IPS-15b (cell line): ENCODE measurements around the gene CD44.

Experiments
- H3K27me3 ChIP-seq: one replicate; pipeline ENCODE4 v1.6.1; 2013; ENCODE audit warnings: low read length; ENCODE audit not compliant: control insufficient read depth, insufficient read depth
- H3K36me3 ChIP-seq: one replicate; pipeline ENCODE4 v1.6.1; 2013; ENCODE audit warnings: low read length; ENCODE audit not compliant: control insufficient read depth, insufficient read depth
- H3K4me1 ChIP-seq: one replicate; pipeline ENCODE4 v1.6.1; 2013; ENCODE audit warnings: mild to moderate bottlenecking, low read length; ENCODE audit not compliant: control insufficient read depth, insufficient read depth
- H3K4me3 ChIP-seq: one replicate; pipeline ENCODE4 v1.5.1; 2013; ENCODE audit warnings: low read depth, low read length
- H3K9ac ChIP-seq: one replicate; pipeline ENCODE4 v1.6.1; 2013; ENCODE audit warnings: low read depth, mild to moderate bottlenecking, low read length
- H3K9me3 ChIP-seq: one replicate; pipeline ENCODE4 v1.6.1; 2013; ENCODE audit warnings: mild to moderate bottlenecking, low read length; ENCODE audit not compliant: control insufficient read depth, insufficient read depth

Gene CD44

DNA sequence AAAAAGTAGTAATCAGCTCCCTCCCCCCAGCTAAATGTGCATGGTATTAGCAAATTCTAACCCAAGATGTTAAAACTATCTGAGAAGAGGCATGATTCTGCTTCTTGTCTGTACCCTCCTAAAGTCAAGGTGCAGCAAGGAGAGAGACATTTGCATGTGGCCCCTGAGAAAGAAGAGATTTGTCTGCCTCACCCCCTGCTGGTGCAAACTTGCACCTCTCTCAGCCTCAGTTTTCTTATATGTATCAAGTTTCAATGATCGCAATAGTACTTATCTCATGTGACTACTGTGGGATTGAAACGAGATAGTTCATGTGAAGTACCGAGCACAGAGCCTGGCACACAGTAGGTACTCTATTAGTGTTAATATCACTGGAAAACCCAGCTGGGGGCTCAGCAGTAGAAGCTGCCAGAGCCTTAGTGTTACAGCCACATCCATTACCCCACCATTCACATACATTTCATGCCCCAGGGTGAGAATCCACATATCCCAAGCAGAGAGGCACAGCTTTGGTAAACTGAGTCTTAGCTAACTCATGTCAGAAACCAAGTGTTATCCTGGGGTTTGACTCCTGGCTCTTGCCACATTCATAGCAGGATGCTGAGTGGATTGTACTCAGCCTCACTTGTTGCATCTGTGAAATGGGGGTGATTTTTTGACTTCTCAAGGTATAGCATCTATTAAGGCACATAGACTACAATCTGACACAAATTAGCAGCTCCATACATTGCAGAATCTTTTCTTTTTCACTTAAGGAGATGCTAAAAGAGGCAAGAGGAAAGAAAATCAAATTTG is 24.9 kb downstream of the CD44 start:
- H3K4me1 ChIP-seq, result peaks cover 5% of the 10 kb centered on the region
- H3K9ac ChIP-seq, result no peak overlapping the region
- H3K4me3 ChIP-seq, result no peak overlapping the region
- H3K27me3 ChIP-seq, result no peaks in the 10 kb centered on the region
- H3K36me3 ChIP-seq, result no peaks in the 10 kb centered on the region
- no peaks in the 10 kb centered on the region for H3K9me3 ChIP-seq

DNA sequence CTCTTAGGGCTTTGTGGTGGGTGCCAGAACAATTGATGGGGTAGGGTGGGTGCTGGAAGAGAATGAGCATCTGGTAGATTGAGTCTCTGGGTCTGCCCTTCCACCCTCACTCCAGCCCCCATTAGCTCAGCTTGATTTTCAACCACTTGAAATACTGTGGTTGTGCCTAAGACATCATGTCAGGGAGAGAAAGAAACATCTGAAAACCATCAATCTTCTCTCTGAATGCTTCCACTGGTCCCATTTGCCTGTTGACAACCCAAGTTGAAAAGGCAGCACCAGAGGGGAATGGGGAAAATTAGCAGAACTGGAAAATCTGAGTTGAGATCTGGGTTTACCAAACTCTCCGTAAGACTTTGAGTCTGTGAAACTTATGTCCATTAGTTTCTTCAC is 26.1 kb downstream of the CD44 start:
- no peaks in the 10 kb centered on the region for H3K9me3 ChIP-seq
- no peak overlapping the region for H3K9ac ChIP-seq
- no peak overlapping the region for H3K4me3 ChIP-seq
- no peaks in the 10 kb centered on the region for H3K36me3 ChIP-seq
- no peaks in the 10 kb centered on the region for H3K27me3 ChIP-seq
- H3K4me1 ChIP-seq, result peaks cover 4% of the 10 kb centered on the region

DNA sequence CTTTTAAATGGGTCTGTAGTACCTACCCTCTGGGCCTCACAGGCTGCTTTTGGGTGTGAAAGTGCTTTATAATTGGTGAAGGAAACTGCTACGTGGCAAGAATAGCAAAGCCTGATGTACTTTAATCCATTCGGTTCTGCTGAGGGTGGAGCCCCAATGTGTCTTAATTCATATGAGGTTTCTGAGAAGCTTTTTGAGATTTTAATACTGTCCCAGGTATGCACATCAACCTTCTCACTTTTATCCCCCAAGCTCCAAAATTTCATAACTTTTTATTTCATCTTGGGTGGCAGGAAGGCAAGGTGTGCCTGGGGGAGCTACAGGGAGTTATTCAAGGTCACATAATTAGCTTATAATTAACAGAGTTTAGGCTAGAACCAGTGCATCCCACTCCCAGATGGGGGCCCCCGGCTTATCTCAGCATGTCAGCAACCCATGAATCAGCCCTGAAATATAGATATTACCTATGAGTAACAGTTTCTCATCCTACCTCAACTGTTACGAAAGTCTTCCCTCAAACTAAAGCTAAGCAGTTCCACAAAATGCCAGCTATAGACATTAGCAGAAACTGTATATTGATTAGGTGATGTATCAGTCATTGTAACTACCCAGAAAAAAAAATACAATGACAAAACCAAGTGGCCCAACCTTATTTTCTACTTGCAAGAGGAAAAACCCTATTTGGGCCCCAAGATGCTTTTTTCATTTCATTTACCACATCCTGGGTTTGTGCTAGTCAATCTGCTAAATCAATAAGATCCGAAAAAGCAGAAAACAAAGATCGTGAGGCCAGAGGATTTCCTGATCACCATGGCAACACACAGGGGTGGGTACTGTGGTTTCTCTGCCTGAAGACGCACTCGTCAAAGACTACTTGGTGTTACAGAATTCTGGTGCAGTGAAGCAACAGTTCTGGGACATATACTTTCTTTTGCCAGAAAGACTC is 26.7 kb downstream of the CD44 start:
- Histone ChIP-seq H3K4me1 (peaks cover 4% of the 10 kb centered on the region), H3K4me3 (no peak overlapping the region), H3K9me3 (no peaks in the 10 kb centered on the region), H3K9ac (no peak overlapping the region), H3K27me3 (no peaks in the 10 kb centered on the region), H3K36me3 (no peaks in the 10 kb centered on the region)

DNA sequence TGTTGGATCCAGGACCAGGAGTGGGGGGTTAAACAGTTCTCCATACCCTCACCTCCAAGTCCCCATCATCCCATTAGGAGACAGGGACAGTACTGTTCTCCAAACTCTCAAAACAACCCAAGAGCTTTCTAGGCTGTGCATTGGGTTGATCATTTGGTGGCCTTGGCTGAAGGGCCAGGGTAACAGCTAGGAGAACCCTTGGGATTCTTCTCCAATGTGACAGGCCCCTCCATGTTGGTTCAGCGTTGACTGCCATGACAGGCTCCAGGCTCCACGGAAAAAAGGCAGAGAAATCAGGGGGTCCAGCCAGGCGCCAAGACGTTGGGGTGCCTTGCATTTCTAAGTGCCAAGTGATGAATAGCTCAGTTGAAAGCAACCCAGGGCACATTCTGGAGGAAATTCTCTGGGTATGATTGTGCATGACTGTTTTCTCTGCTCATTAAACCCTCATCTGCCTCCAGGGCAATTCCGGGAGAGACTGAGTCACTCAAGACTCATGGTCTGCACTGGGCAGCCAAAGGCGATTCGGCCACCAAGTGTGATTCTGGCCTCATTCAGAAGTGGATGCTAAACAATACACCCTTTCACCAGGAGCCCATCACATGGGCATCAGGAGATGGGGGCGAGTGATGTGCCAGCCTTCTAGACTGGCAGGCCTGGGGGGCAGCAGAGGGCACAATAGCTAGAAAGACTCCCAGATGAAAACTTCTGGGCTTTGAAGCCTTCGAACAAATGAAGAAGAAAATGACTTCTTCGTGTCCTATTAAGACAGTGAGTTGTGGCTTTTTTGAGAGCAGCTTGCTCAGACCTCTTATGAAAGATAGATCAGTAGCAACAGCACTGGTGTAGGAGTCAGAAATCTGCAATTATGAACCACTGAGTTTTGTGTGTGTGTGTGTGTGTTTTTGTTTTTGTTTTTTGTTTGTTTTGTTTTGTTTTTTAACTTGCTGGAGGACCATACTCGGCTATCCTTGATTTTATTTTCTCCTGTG is 27.7 kb downstream of the CD44 start:
- no peaks in the 10 kb centered on the region for H3K27me3 ChIP-seq
- no peak overlapping the region for H3K4me3 ChIP-seq
- H3K9ac ChIP-seq, result no peak overlapping the region
- no peaks in the 10 kb centered on the region for H3K9me3 ChIP-seq
- H3K4me1 ChIP-seq, result peaks cover 4% of the 10 kb centered on the region
- no peaks in the 10 kb centered on the region for H3K36me3 ChIP-seq

DNA sequence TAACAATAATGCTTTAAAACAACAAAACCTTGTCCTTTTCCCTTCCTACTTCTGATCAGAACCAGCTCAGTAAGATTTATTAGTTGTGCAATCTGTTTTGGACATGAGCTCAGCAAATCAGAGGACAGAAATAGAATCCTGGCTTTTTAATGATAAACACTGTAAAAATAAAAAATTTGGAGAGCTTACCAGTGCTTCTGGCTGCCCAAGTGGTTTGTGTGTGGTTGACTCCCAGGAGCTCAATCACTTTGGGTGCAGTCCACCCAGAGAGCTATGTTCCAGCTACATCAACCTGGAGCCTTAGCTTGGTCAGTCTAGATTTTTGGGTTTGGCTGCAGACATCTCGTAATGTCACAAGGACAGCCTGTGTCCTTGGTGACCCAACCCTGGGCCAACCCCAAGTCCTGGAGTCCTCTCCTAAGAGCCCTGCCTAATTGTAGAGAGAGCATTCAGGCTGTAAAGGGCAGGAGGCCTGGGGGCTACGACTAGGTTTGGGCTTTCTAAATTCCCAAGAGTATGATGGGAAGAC is 28.5 kb downstream of the CD44 start:
- no peaks in the 10 kb centered on the region for H3K27me3 ChIP-seq
- H3K9me3 ChIP-seq, result no peaks in the 10 kb centered on the region
- H3K36me3 ChIP-seq, result no peaks in the 10 kb centered on the region
- H3K4me3 ChIP-seq, result no peak overlapping the region
- H3K4me1 ChIP-seq, result peaks cover 4% of the 10 kb centered on the region
- H3K9ac ChIP-seq, result no peak overlapping the region

DNA sequence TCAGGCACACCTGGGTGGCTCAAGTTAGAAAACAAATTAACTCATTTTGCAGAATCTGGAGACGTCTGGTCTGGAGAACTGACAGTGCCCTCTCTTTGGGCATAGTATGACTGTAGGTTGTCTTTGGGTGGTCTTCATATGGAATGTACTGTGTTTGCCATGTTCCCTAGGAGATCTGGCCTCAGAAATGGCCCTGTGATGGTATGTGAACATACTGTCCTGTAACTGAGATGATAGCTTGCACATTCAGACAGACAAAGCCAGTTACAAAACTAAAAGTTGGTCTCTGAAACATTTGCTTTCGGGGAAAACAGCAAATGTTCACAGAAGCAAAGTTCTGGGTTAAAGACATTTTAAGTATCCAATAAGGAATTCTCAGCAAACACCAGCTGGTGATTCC is 29.7 kb downstream of the CD44 start:
- H3K4me1 ChIP-seq, result peaks cover 8% of the 10 kb centered on the region
- no peaks in the 10 kb centered on the region for H3K36me3 ChIP-seq
- no peak overlapping the region for H3K4me3 ChIP-seq
- H3K9ac ChIP-seq, result no peak overlapping the region
- H3K27me3 ChIP-seq, result no peaks in the 10 kb centered on the region
- H3K9me3 ChIP-seq, result no peaks in the 10 kb centered on the region

DNA sequence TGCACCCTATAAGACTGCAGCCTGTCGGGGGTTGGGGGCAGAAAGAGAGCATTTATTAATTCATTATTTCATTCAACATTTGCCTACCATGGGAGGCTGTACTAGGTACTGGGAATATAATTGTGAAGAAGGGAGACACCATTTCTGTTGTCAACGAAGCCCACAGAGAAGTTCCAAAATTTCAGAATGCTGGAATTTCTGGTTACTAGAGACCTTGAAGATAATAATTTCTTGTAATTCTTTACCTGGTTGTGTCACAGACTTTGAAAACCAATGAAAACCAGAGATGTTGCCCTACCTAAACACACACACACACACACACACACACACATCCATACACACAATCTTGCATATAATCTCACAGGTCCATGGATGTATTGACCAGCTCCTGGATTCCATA is 30.1 kb downstream of the CD44 start:
- no peaks in the 10 kb centered on the region for H3K36me3 ChIP-seq
- H3K9ac ChIP-seq, result no peak overlapping the region
- H3K4me3 ChIP-seq, result no peak overlapping the region
- H3K9me3 ChIP-seq, result no peaks in the 10 kb centered on the region
- peaks cover 8% of the 10 kb centered on the region for H3K4me1 ChIP-seq
- H3K27me3 ChIP-seq, result no peaks in the 10 kb centered on the region

DNA sequence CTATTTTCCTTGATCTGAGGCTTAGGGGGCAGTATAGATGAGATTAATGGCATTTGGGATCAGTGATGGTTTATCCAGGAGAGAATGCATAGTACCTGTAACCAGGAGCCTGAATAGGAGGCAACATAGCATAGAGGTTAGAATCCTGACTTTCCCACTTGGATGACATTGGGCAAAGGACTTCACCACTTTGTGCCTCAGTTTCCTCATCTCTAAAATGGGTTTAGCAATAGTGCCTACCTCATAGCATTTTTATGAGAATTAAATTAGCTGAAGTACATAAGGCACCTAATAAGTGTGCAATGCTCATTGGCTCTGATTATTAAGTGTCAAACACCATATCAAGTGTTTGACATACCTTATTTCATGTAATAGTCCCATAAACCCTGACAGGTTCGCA is 30.8 kb downstream of the CD44 start:
- Histone ChIP-seq H3K27me3 (no peaks in the 10 kb centered on the region), H3K9me3 (no peaks in the 10 kb centered on the region), H3K4me3 (no peak overlapping the region), H3K9ac (no peak overlapping the region), H3K4me1 (peaks cover 8% of the 10 kb centered on the region), H3K36me3 (no peaks in the 10 kb centered on the region)

DNA sequence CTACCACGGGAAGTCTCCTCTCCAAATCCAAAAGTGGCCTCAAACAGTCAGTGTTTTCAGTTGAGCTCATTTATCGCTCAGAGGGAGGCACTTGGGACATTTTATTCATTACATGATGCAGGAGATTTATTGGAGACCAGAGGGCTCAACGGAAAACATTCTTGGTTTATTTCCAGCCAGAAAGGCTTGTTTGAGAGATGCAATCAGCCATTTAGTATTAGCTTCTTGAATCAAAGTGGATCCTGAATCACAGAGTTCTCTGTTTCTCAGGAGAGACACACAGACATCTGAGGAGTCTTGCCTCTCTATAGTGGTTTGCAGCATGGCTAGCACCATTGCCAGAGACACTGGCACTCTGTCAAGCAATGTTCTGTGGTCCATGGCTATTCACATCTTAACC is 31.5 kb downstream of the CD44 start:
- no peaks in the 10 kb centered on the region for H3K36me3 ChIP-seq
- H3K27me3 ChIP-seq, result no peaks in the 10 kb centered on the region
- H3K4me3 ChIP-seq, result no peak overlapping the region
- H3K9me3 ChIP-seq, result no peaks in the 10 kb centered on the region
- peaks cover 8% of the 10 kb centered on the region for H3K4me1 ChIP-seq
- no peak overlapping the region for H3K9ac ChIP-seq

DNA sequence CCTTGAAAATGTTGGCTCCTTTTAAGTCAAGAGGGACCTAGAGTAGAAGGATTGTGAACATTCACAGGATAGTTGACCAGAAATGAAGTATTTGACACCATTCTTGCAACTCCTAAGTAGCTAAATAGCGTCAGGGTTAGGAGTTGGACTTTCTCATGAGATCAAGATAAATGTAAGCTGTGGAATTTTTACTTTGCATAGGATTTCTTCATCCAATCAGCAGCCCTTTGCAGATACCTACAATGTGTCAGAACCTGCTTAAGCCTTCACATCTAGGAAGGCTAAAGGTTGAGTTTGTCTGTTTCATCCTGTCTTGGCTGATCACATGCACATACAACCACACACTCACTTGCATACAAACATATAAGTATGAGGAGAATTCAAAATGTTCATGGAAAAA is 32.3 kb downstream of the CD44 start:
- no peaks in the 10 kb centered on the region for H3K36me3 ChIP-seq
- H3K4me3 ChIP-seq, result no peak overlapping the region
- H3K4me1 ChIP-seq, result peaks cover 8% of the 10 kb centered on the region
- no peaks in the 10 kb centered on the region for H3K27me3 ChIP-seq
- no peak overlapping the region for H3K9ac ChIP-seq
- no peaks in the 10 kb centered on the region for H3K9me3 ChIP-seq

DNA sequence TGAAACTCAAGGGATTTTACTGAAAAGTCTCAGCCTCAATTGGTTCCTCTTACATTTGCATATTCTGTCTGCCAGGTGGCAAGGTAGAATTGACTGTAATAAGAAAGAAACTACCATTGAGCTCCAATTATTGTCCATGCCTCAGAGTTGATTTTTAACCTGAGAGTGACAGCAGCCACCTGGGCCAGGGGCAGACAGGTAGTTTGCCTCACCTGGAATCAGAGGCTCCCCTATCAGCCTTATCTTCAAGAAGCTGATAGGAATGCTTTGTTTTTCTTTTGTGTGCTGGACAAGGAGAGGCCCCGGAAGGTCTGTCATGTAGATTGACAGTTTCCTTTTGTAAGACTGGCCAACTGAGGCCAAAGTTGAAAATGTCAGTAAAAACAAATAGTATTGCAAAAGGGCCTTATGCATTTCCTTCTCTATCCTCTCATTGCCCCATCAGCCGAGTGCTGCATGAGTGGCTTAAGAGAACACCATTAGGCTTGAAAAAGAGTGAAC is 34.1 kb downstream of the CD44 start:
- Histone ChIP-seq H3K4me3 (no peak overlapping the region), H3K9me3 (no peaks in the 10 kb centered on the region), H3K4me1 (peaks cover 8% of the 10 kb centered on the region), H3K9ac (no peak overlapping the region), H3K36me3 (no peaks in the 10 kb centered on the region), H3K27me3 (no peaks in the 10 kb centered on the region)
